CD4-positive, alpha-beta T cell treated with Interleukin-15 for 4 hours (primary cell): ENCODE data around the gene TRAM2.

Experiments used
- DNase-seq: peaks from one replicate; pipeline ENCODE4 v3.0.0-alpha.2; 2020; ENCODE audit warnings: low spot score

Gene TRAM2

GRCh38 chr6:52594221-52594620 is 17.4 kb upstream of the TRAM2 start:
- no peak for DNase-seq

GRCh38 chr6:52591832-52592231 is 15.0 kb upstream of the TRAM2 start:
- DNase-seq: no peak

- no peak for DNase-seq
Measured at GRCh38 chr6:52590152-52590891, 13.5 kb upstream of the TRAM2 start.

- no peak for DNase-seq
Measured at GRCh38 chr6:52588710-52589091, 11.8 kb upstream of the TRAM2 start.

GRCh38 chr6:52588087-52588709 is 11.3 kb upstream of the TRAM2 start:
- no peak for DNase-seq

- DNase-seq: no peak
Measured at GRCh38 chr6:52587001-52587400, 10.1 kb upstream of the TRAM2 start.

GRCh38 chr6:52584203-52584602 is 7.3 kb upstream of the TRAM2 start:
- DNase-seq: no peak

- DNase-seq: no peak
Measured at GRCh38 chr6:52582996-52583395, 6.1 kb upstream of the TRAM2 start.

GRCh38 chr6:52582446-52582845 is 5.6 kb upstream of the TRAM2 start:
- DNase-seq: no peak

GRCh38 chr6:52580905-52581304 is 4.0 kb upstream of the TRAM2 start:
- DNase-seq: no peak

GRCh38 chr6:52579006-52579660 is 2.3 kb upstream of the TRAM2 start:
- DNase-seq: no peak

- no peak for DNase-seq
Measured at GRCh38 chr6:52577778-52578463, 1.1 kb upstream of the TRAM2 start.

- peak; percentile 61 for DNase-seq
Measured at GRCh38 chr6:52576392-52577021, 353 bp downstream of the TRAM2 start.

GRCh38 chr6:52576054-52576391 is 837 bp downstream of the TRAM2 start:
- DNase-seq: no peak

GRCh38 chr6:52575502-52575892 is 1.4 kb downstream of the TRAM2 start:
- no peak for DNase-seq

- DNase-seq: peak; percentile 60
Measured at GRCh38 chr6:52574709-52575501, 2.0 kb downstream of the TRAM2 start.

GRCh38 chr6:52573295-52573694 is 3.6 kb downstream of the TRAM2 start:
- no peak for DNase-seq

GRCh38 chr6:52572536-52572935 is 4.3 kb downstream of the TRAM2 start:
- no peak for DNase-seq

- DNase-seq: no peak
Measured at GRCh38 chr6:52571099-52571755, 5.6 kb downstream of the TRAM2 start.

GRCh38 chr6:52570291-52570700 is 6.6 kb downstream of the TRAM2 start:
- DNase-seq: no peak

- DNase-seq: no peak
Measured at GRCh38 chr6:52568320-52568719, 8.5 kb downstream of the TRAM2 start.
